ENCODE results near the gene PAX7.

The PAX7 gene

GRCh38 chr1:18705811-18706210 lies 75.2 kb downstream of the PAX7 start:
- no peak for DNase-seq

GRCh38 chr1:18707696-18708257 lies 77.1 kb downstream of the PAX7 start:
- DNase-seq: no peak

GRCh38 chr1:18710002-18710401 lies 79.4 kb downstream of the PAX7 start:
- DNase-seq: no peak

GRCh38 chr1:18711003-18711402 lies 80.4 kb downstream of the PAX7 start:
- no peak for DNase-seq

- no peak for DNase-seq
These were observed 81.0 kb downstream of the PAX7 start for GRCh38 chr1:18711536-18712251.

GRCh38 chr1:18712252-18712600 lies 81.6 kb downstream of the PAX7 start:
- no peak for DNase-seq

- no peak for DNase-seq
These were observed 83.9 kb downstream of the PAX7 start for GRCh38 chr1:18714404-18715175.

- DNase-seq: no peak
These were observed 85.6 kb downstream of the PAX7 start for GRCh38 chr1:18716112-18716784.

- no peak for DNase-seq
These were observed 86.4 kb downstream of the PAX7 start for GRCh38 chr1:18716785-18717678.

- DNase-seq: no peak
These were observed 89.3 kb downstream of the PAX7 start for GRCh38 chr1:18719786-18720451.

- no peak for DNase-seq
These were observed 90.4 kb downstream of the PAX7 start for GRCh38 chr1:18721041-18721440.

GRCh38 chr1:18721776-18722175 lies 91.1 kb downstream of the PAX7 start:
- DNase-seq: no peak

GRCh38 chr1:18722270-18722669 lies 91.6 kb downstream of the PAX7 start:
- no peak for DNase-seq

- DNase-seq: no peak
These were observed 92.6 kb downstream of the PAX7 start for GRCh38 chr1:18723206-18723605.

GRCh38 chr1:18723701-18724411 lies 93.2 kb downstream of the PAX7 start:
- no peak for DNase-seq

- no peak for DNase-seq
These were observed 94.2 kb downstream of the PAX7 start for GRCh38 chr1:18724801-18725200.

GRCh38 chr1:18725231-18725895 lies 94.7 kb downstream of the PAX7 start:
- DNase-seq: no peak

GRCh38 chr1:18726368-18726767 lies 95.7 kb downstream of the PAX7 start:
- DNase-seq: no peak

- DNase-seq: no peak
These were observed 97.3 kb downstream of the PAX7 start for GRCh38 chr1:18727956-18728355.

- no peak for DNase-seq
These were observed 99.7 kb downstream of the PAX7 start for GRCh38 chr1:18730321-18730720.

GRCh38 chr1:18731148-18731547 lies 100.5 kb downstream of the PAX7 start:
- DNase-seq: no peak
